Activated T-helper 2 cell treated with anti-CD3 and anti-CD28 coated beads, Interferon-gamma antibody, Interleukin-2, Interleukin-4, amounts not matched to agents 10 μg/mL and 5 μg/mL and 100 μg/mL, durations not matched to agents 14 hours and 24 hours and 36 hours (primary cell): ENCODE measurements around the gene FAM180A. TPM values are rescaled to one million over a fixed set of nuclear protein-coding genes. Genes with fewer than 3 reads are reported as not detected.

Experiments
- total RNA-seq: library from RNA; stranded (reverse); gene quantifications from 2 replicates; pipeline ENCODE4 v1.2.3, GENCODE V29; 2022

FAM180A gene
- total RNA-seq, 1 donor from 2014 or later, result not detected

Other genes starting within 250 kb of the FAM180A start
- gene CNOT4, start 238.7 kb downstream of the FAM180A start, total RNA-seq, result 19.3 and 24.0 TPM in 2 replicates
- gene NUP205, start 190.9 kb downstream of the FAM180A start, total RNA-seq, result 119 and 127 TPM in 2 replicates
- 24.3 and 25.1 TPM in 2 replicates for gene STMP1, start 86.3 kb downstream of the FAM180A start, total RNA-seq
- not detected in 2 replicates for gene SLC13A4, start 20.6 kb downstream of the FAM180A start, total RNA-seq
- gene MTPN, start 228.5 kb upstream of the FAM180A start, total RNA-seq, result 113 and 118 TPM in 2 replicates